Fibroblast of skin of left quadriceps (primary cell): ENCODE results near the gene OAS3.
"Not testable (repeated sequence)": the region's sequence is repeated elsewhere in the genome, so short reads cannot be mapped to it uniquely, and the experiment has no call there.

Experiments used
- DNase-seq, 2 experiments: peaks; one replicate each; pipeline ENCODE4 v3.0.0-alpha.2; 2013; ENCODE audit warnings: low read depth in 2 of 2

OAS3 gene, protein sequence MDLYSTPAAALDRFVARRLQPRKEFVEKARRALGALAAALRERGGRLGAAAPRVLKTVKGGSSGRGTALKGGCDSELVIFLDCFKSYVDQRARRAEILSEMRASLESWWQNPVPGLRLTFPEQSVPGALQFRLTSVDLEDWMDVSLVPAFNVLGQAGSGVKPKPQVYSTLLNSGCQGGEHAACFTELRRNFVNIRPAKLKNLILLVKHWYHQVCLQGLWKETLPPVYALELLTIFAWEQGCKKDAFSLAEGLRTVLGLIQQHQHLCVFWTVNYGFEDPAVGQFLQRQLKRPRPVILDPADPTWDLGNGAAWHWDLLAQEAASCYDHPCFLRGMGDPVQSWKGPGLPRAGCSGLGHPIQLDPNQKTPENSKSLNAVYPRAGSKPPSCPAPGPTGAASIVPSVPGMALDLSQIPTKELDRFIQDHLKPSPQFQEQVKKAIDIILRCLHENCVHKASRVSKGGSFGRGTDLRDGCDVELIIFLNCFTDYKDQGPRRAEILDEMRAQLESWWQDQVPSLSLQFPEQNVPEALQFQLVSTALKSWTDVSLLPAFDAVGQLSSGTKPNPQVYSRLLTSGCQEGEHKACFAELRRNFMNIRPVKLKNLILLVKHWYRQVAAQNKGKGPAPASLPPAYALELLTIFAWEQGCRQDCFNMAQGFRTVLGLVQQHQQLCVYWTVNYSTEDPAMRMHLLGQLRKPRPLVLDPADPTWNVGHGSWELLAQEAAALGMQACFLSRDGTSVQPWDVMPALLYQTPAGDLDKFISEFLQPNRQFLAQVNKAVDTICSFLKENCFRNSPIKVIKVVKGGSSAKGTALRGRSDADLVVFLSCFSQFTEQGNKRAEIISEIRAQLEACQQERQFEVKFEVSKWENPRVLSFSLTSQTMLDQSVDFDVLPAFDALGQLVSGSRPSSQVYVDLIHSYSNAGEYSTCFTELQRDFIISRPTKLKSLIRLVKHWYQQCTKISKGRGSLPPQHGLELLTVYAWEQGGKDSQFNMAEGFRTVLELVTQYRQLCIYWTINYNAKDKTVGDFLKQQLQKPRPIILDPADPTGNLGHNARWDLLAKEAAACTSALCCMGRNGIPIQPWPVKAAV

DNA sequence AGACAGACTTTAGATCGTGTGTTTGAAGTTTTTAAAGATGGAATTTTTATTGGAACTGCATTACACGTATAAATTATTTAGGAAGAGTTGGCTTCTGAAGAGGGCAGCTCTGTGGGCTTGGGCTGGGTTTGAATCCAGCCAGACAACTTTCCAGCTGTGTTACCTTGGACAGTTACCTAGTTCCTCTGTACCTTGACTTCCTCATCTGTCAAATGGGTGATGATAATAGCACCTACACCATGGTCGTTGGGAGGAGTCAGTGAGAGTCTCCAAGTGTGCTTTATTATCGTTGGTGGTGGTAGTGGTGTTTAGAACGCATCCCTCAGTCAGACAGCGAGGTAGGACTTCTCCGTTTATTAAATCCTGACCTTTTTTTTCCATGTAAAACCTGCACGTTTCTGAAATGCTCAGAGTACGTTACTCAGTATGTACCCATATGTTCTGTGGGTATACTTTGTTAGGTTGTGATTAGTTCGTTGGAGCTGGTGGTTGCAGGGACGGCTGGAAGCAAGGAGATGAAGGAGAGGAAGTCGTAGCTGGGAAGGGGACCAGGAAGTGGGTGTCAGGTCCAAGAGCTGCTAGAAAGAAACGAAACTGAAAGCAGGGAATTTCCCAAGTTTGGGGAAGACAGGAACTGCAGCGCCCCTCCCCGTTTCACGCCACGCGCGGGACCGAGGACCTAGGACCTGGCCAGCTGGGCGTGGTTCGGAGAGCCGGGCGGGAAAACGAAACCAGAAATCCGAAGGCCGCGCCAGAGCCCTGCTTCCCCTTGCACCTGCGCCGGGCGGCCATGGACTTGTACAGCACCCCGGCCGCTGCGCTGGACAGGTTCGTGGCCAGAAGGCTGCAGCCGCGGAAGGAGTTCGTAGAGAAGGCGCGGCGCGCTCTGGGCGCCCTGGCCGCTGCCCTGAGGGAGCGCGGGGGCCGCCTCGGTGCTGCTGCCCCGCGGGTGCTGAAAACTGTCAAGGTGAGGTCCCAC, at the start of gene OAS3:
Gene OAS3 (plus strand): TSS at position 734 of the 979 bp plus-strand sequence. CDS start 57 bp downstream, at position 791.
- peak; percentile 6 to 20 for DNase-seq

DNA sequence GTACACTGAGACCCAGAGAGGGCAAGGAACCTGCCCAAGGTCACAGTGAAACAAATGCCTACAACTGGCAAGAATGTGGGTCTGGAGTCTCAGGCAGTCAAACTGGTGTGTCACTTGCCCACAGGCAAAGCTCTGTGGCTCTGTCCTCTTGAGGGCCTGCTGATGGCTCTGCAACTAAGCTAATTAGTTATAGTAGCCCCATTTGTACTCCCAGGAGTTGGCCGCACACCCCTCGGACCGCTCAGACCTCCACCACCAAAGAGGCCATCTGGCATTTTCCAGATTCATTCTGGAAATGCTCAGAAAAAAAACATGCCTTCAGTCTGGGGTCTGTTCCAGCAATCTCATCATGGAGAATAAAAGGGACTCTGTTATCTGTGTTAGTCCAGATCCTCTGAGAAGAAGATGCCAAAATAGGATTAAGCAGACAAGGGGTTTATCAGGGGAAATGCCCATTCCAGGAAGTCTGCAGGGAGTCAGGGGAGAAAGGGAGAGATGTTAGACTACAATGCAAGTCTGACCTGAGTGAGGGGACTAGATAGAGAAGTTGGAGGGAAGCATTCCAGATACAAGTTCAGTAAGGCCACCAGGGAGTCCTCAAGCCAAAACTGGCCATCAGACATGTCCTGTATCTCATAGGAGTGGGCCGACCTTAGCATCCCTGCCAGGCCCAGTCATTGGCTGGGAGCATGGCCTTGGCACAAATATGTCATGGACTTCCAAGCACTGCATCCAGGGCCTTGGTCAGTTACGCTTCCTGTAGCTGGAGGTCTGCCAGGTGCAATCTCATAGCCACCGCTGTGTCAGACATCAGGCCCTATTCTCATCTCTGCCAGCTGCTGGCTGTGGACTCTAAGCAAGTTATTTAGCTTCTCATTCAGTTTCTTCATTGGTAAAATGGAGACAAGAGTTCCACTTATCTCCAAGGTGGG, 46.9 kb upstream of the OAS3 start:
- DNase-seq: no peak

DNA sequence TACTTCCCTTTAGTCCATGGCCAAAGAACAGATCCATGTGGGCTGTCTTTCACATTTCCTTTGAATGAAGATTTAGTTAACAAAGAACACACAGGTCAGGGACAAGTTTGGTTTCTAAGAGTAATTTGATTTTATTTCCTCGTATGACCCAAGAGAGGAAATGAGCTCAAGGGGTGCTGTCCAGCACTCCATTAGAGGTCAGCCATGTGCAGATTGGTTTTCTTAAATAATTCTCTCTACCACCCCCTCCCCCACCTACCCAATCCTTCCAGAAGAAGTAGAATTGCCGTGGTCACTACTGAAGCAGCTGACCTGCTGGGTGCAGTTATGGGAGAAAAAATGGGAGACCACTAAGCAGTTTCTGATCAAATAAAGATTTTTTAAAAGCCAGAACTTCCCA, 45.4 kb upstream of the OAS3 start:
- no peak for DNase-seq

DNA sequence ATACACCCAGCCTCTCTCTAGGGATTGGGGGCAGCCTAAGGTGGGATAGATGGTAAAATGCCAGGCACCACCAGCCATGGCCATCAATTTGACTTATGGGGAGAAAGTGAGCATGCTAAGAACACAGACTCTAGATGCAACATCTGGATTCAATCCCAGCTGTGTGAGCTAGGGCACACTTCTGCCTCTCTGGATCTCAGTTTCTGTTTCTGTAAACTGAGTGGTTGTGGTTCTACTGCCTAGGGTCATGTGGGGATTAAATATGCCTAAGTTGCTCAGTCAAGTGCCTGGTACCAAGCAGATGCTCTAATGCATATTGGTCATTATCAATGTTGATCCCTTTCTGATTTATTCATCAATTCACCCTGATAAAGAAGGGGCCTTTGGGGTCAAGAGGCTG, 44.1 kb upstream of the OAS3 start:
- DNase-seq: no peak

DNA sequence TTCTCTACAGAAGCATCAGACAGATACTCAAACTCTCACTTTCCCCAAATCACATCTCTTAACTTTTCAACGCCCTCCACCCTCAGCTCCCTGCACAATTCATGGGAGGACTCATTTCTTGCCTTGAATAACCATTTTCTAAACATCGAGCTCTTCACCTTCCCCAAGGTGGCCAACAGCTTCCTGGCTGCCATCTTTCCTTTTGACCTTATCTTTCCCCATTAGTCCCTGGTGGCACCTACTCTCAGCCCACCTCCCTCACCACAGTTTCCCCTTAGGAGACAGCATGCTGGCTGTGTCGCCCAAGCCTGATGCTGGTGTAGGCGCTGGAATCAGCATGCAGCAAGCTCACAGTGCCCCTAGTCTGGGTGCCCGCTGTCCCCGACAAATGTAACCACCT, 39.9 kb upstream of the OAS3 start:
- no peak for DNase-seq

DNA sequence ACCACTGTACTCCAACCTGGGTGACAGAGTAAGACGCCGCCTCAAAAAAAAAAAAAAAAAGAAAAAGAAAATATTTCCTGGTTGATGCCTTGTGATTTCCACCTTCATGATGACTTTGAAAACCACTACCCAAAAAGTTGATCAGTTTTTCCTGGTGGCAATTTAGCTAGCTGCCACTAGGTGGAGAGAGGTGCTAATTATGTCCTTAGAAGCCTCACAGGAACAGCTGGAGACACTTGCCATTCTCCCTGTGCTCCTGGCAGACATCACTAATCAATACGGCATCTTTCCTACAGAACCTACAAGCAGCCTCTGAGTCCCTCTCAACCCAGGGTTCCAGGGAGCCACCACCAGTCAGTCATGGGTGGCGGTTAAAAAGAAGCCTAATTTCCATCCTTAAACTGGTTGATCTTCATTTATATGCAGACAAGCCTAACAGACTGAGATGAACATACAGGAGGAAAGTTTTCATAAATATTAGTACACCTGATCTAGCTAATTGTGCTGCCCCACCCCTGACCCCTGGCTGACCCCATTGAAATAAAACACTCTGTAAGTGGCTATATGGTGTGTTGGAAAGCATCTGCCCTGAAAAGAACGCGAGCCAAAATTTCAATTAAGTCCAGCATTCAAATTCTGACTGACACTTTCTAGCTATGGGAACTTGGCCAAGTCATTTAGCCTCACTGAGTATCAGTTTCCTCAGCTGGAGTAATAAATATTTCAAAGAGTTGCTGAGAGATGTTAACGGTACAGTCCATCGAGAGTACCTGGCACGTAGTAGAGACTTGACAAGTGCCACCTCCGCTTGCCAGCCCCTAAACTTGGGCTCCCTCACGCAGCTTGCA, 37.8 kb upstream of the OAS3 start:
- peak; percentile 2 to 3 for DNase-seq

DNA sequence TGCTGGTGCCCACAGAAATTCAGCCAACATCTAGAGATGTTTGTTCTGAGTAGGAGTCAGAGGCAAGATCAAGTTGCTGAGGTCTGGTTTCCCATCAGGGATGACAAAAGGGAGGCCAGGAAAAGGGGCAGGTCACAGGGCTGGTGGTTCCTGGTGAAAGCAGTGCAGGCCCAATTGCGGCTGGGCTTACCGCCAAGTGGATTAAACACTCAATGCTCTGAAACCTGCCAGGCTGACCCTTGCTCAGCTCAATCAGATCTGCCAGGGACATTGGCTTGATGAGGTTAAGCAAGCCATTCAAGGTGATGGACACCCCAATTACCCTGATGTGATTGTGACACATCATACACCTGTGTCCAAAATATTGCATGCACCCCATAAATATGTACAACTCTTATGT, 37.0 kb upstream of the OAS3 start:
- DNase-seq: no peak

DNA sequence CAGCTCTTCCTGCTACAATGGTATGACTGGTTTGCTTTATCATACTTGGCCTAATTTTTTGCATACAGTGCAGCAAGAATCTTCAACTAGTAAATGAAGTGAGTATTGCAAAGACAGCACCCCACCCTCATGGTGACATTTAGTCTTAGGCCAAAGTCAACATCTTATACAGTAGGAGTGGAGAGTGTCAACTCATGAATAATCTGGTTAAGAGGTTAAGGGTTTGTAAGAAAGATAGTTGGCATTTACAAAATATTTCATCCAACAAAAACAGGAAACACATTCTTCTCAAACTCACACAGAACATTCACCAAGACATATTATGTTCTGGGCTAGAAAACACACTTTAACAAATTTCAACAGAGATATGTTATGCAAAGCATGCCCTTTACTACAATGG, 33.7 kb upstream of the OAS3 start:
- DNase-seq: no peak

DNA sequence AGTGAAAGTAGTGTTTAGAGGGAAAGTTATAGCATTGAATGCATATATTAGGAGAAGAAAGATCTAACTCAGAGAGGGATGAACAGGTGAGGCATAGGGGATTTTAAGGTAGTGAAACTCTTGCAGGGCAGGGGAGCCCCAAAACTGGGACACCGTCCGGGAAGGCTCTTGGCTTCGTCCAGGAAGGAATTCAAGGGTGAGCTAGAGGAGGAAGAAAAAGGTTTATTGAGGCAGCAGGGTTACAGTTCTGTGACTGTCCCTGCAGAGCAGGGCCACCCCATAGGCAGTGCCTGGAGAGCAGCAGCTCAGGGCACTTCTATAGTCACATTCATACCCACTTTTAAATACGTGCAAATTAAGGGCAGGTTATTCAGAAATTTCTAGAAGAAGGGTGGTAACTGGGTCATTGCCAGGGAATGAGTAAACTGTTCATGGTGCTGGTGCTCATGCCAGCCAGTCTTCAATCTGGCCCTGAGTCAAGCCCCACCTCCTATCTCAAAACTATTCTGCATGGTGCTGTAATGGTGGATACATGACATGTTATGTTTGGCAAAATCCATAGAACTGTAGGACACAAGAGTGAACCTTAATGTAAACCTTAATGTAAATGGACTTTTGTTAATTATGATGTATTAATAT, 32.7 kb upstream of the OAS3 start:
- DNase-seq: no peak

DNA sequence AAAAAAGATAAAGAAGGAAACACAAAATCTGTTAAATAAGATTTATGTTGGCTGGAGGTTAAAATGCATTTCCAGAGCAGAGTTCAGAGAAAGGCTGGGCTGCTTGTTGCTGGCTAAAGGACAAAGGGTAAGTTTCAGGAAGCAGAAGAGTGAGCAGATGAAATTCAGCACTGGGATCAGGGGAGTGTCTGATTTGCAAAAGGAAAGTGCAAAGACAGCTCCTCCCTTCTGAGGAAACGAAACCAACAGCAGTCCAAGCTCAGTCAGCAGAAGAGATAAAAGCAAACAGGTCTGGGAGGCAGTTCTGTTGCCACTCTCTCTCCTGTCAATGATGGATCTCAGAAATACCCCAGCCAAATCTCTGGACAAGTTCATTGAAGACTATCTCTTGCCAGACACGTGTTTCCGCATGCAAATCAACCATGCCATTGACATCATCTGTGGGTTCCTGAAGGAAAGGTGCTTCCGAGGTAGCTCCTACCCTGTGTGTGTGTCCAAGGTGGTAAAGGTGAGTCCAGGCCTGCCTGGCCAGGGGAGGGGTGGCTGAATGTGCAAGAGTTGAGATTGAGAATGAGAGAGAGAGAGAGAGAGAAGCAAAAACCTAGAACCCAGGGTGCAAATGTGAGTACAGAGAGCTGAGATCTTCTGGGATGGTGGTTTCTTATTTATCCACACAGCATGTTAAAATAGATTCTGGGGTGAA, 31.4 kb upstream of the OAS3 start, which contains the start of gene OAS1:
Gene OAS1 (plus strand): TSS at position 251 of the 703 bp plus-strand sequence. CDS start 78 bp downstream, at position 329.
- no peak for DNase-seq

DNA sequence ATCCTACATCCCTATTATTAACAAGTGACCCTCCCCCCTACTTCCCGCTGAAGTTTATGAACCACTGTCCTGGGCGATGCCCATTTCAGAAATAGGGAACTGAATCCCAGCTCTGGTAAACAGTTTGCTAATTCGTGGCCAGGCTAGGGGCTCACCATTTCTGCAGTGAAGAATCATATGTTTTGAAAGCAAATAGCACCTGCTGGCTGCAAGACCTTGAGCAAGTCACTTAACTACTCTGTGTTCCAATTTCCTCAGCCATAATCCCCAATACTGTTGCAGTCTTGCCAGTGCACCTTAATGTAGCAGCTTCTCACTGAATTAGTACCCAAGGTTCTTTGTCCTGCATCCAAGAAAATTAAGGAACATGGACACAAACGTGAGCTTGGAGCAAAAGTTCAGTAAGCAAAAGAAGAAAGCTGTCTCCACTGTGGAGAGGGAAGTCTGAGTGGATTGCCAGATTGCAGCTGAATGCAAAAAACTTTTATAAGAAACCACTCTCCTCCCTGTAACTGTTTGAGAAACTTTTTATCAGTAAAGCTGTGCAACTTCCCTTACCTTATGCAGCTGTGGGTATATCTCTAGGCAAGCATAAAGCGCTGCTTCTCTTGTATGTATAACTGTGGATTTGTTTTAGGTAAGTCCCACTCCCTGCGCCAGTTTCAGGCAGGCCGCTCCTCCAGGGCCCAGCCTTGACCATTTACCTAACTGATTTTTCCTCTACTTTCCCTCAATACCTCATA, 30.7 kb upstream of the OAS3 start:
- DNase-seq: no peak

DNA sequence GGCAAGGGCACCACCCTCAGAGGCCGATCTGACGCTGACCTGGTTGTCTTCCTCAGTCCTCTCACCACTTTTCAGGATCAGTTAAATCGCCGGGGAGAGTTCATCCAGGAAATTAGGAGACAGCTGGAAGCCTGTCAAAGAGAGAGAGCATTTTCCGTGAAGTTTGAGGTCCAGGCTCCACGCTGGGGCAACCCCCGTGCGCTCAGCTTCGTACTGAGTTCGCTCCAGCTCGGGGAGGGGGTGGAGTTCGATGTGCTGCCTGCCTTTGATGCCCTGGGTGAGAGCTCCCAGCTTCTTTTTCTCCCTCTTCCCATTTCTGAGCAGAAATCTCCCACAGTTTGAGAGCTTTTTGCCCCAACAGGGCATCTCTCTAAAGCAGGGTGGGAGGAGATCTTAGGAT, 29.7 kb upstream of the OAS3 start:
- no peak for DNase-seq

DNA sequence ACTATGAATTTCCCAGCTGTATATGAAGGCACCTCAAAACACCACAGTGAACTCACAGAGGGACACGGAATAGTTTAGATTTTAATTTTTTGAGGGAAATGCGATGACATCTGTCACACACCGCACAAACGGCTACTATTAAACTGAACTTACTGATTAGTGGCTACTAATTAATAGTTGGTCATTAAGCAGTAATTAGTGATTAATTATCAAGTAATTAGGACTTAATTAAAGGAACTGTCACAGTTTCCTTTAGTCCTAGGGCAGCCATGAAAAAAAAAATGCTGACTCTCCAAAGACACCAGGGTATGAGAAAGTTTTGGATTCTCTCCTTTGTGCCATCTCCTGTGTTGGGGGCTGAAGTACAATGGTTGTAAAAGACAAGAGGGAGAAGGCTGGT, 28.6 kb upstream of the OAS3 start:
- no peak for DNase-seq

DNA sequence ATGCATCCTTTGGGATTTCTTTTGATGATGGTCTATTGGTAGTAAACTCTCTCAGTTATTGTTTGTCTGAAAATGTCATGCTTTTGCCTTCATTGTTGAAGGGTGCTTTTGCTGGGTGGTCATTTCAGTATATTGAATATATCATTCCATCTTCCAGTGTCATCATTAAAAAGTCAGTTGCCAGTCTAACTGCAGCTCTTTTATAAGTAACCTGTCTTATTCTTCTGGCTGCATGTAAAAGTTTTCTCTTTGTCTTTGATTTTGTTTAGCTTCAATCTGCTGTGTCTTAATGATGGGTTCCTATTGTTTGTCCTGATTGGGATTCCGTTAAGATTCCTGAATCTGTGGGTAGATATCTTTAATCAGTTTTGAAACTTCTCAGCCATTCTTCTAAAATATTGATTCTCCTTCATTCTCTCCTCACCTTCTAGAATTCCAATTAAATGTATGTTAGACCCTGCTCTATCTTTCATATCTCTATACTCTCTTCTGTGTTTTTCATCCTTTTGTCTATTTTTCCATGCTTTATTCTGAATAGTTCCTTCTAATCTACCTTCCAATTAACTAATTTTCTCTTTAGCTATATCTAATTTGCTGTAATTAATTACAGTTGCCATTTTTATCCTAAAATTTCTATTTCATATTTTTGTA, 25.1 kb upstream of the OAS3 start:
- no peak for DNase-seq

DNA sequence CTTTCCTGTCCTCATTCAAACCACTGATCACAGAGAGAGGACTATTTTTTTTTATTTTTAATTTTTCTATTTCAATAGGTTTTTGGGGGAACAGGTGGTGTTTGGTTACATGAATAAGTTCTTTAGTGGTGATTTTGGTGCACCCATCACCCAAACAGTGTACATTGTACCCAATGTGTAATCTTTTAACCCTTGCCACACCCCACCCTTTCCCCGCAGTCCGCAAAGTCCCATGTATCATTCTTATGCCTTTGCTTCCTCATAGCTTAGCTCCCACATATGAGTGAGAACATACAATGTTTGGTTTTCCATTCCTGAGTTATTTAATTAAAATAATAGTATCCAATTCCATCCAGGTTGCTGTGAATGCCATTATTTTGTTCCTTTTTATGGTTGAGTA, 24.4 kb upstream of the OAS3 start:
- DNase-seq: not testable (repeated sequence)

DNA sequence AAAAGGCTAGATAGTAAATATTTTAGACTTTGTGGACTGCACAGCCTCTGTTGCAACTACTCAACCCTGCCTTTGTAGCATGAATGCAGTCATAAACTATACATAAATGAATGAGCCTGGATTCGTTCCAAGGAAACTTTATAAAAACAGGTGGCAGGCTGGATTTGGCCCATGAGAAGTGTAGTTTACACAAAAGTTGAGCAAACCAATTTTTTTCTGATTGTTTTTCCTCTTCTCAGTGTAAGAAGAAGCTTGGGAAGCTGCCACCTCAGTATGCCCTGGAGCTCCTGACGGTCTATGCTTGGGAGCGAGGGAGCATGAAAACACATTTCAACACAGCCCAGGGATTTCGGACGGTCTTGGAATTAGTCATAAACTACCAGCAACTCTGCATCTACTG, 22.0 kb upstream of the OAS3 start:
- no peak for DNase-seq

DNA sequence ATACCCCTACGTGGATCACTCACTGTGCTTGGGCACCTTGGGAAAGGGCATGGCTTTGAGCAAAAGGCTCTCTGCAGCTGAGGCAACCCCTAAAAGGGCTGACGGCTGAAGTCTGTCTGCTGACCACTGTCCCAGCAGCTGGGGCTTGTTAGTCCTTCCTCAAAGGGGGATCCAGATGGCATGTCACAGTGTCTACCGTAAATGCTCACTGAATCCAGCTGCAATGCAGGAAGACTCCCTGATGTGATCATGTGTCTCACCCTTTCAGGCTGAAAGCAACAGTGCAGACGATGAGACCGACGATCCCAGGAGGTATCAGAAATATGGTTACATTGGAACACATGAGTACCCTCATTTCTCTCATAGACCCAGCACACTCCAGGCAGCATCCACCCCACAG, 19.2 kb upstream of the OAS3 start:
- no peak for DNase-seq
